ENCODE measurements around the gene MYCN.

The MYCN gene

GRCh38 chr2:15931319-15931890, 8.9 kb upstream of the MYCN start:
- no peak for DNase-seq (ENCODE audit: low read depth)

- DNase-seq (ENCODE audit: low read depth): no peak
Observed at GRCh38 chr2:15931950-15932349, 8.4 kb upstream of the MYCN start.

- DNase-seq (ENCODE audit: low read depth): no peak
Observed at GRCh38 chr2:15932394-15933183, 7.8 kb upstream of the MYCN start.

GRCh38 chr2:15933184-15933845, 7.0 kb upstream of the MYCN start:
- no peak for DNase-seq (ENCODE audit: low read depth)

- DNase-seq (ENCODE audit: low read depth): no peak
Observed at GRCh38 chr2:15934291-15934945, 5.9 kb upstream of the MYCN start.

GRCh38 chr2:15935189-15935588, 5.2 kb upstream of the MYCN start:
- no peak for DNase-seq (ENCODE audit: low read depth)

- no peak for DNase-seq (ENCODE audit: low read depth)
Observed at GRCh38 chr2:15935675-15936074, 4.7 kb upstream of the MYCN start.

GRCh38 chr2:15936277-15937104, 3.9 kb upstream of the MYCN start:
- no peak for DNase-seq (ENCODE audit: low read depth)

- no peak for DNase-seq (ENCODE audit: low read depth)
Observed at GRCh38 chr2:15937105-15937881, 3.1 kb upstream of the MYCN start.

- DNase-seq (ENCODE audit: low read depth): no peak
Observed at GRCh38 chr2:15937882-15938802, 2.2 kb upstream of the MYCN start.

GRCh38 chr2:15938803-15939555, 1.4 kb upstream of the MYCN start:
- no peak for DNase-seq (ENCODE audit: low read depth)

- no peak for DNase-seq (ENCODE audit: low read depth)
Observed at GRCh38 chr2:15939556-15939853, 845 bp upstream of the MYCN start.

- DNase-seq (ENCODE audit: low read depth): no peak
Observed at GRCh38 chr2:15940661-15941480, 521 bp downstream of the MYCN start.

GRCh38 chr2:15941481-15941850, 1.1 kb downstream of the MYCN start:
- no peak for DNase-seq (ENCODE audit: low read depth)

GRCh38 chr2:15941871-15942710, 1.7 kb downstream of the MYCN start:
- no peak for DNase-seq (ENCODE audit: low read depth)

GRCh38 chr2:15942711-15943345, 2.5 kb downstream of the MYCN start:
- no peak for DNase-seq (ENCODE audit: low read depth)
